Right ventricle myocardium inferior (tissue), 1 donor: ENCODE measurements around the gene CD82. TPM values are rescaled to one million over a fixed set of nuclear protein-coding genes. Genes with fewer than 3 reads are reported as not detected.
A peak's percentile ranks its signal among the peaks of the same experiment; 100 is the strongest.

Source experiments
- ATAC-seq: fragments of 200-7000 bp; cut with Tn5 transposase; one replicate; pipeline ENCODE4 v1.9.1; 2020; ENCODE audit warnings: mild to moderate bottlenecking, moderate library complexity
- DNase-seq: peaks from one replicate; pipeline ENCODE4 v3.0.0; 2021; ENCODE audit errors: missing footprints
- intact Hi-C: fragments of 100-400 bp; cut with DNase I; formaldehyde crosslinking; loops from one replicate; pipeline ENCODE4 v1.11.0; 2022
- total RNA-seq: library from RNA; stranded (reverse); fragmentation: NEBNext Ultra II Directional; extraction: Animal tissue kit (Norgen Biotek cat#: 25700); gene quantifications from one replicate; pipeline ENCODE4 v1.2.1, GENCODE V29; 2021
- donor health status: DM: no; HTN: yes; CAD: no; lungs with severe emphysema.

Gene CD82
- total RNA-seq, 1 donor from 2014 or later = 47.7 TPM

DNA sequence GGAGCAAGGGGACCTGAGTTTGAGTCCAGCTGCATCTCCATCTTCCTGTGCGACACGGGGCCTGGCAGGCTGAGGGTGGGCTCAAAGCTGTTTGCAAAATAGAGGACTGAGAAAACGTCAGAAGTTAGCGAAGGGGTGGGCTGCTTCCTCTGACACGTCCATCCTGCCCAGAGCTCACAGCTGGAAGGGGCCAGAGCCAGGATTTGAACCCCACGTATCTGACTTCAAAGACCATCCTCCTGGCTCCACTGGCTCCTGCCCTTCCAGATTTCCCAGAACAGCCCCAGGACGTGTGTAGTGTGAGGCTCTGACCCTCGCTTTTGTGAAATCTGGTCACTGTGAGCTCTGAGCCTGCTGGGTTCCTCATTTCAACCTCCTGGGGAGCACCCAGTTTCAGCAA is 56.3 kb downstream of the CD82 start:
- no peak for DNase-seq

DNA sequence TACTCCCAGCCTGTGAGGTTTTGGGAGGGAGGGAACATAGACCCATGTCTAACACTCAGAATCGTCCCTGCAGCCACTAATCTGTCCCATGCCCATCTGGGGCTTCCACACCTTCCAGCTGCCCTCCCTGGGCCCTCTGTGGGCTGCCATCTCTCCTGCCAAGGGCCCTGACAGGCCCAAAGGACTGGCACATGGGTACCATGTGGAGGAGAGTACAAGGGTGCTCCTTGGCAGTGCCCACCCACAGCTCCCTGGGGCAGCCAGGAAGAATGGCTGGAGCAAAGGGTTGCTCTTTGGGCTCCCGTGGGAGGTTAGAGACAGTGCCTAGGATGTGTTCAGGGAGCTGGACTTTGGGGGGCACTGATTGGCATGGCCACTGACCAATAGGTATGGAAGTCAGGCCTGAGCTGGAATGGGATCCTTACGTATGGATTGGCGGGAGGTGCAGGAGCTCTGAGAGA is 56.8 kb downstream of the CD82 start:
- ATAC-seq (no peak), DNase-seq (peak; percentile 9)
- intact Hi-C loops = no loop called here

More for the DNA sequence above, 56.3 kb downstream of the CD82 start:
- intact Hi-C loops = loop anchor here (1.0 kb wide), 2 partner anchors 273 to 290 kb away; no protein-coding TSS in a partner anchor
- ATAC-seq = no peak

DNA sequence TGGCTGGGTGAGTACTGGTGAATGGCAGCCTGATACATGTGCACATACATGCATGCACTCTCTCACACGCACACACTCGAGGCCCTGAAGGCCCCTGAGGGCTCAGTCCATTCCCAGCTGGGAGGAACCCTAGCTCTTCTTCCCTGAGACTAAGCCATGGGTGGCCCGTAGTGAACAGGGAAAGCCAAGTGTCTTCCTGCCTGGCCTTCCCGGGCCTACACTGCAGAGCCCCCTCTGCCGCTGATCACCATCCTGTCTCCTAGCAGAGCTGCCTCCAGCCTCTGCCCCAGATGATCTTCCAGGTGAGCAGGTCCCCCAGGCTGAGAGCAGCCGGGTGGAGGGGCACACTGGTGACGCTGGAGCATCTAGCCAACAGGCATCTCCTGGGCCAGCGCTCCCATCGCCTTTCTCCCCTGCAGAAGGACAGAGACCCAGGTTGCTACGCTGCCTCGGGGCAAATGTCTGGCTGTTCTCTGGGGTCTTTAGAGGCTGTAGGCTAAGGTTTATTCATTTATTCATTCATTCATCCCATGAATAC is 57.3 kb downstream of the CD82 start:
- ATAC-seq = no peak
- DNase-seq = peak; percentile 13
- intact Hi-C loops = no loop called here

- intact Hi-C loops = no loop called here
- DNase-seq = peak; percentile 70
- no peak for ATAC-seq
Observed at GRCh38 chr11:44623341-44623730, 57.9 kb downstream of the CD82 start.

GRCh38 chr11:44623731-44624491 is 58.4 kb downstream of the CD82 start:
- DNase-seq (peak; percentile 55), ATAC-seq (peak; percentile 6)
- intact Hi-C loops = no loop called here

GRCh38 chr11:44624761-44625221 is 59.3 kb downstream of the CD82 start:
- DNase-seq = peak; percentile 20
- ATAC-seq = no peak

DNA sequence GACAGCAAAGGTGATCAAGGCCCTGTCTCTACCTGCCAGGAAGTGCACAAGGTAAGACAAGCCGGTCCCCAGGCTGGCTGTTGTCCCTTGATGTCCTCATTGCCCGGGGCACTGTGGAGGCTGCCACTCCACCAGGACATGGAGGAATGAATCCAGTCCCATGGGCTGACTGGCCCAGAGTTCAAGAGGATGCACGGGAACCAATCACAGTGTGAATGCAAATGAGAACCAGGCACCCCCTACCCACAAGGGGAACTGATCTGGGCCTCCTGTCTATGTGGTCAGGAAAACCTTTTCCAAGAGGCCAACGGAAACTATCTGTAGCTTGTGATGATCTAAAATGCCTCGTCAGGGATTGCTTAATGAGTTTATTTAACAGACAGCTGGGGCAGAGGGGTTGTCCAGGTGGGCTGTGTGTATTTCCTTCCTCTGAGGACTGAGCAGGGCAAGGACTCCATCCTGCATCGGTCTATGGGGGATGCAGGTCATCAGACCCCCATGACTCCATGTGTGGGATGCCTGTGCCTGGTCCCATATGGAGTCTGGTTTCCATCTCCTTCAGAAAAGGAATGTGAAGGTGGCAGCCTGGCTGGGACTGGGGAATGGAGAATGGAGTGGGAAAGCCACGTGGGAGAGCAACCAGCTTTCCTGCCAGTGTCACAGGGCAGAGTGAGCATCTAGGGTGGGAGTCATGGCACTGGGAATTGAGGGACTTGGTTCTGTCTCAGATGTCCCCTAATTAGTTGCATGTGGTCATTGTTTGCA is 60.5 kb downstream of the CD82 start:
- intact Hi-C loops = loop anchor here (5.0 kb wide), 2 partner anchors 156 to 476 kb away; no protein-coding TSS in a partner anchor
- ATAC-seq (no peak), DNase-seq (no peak)

More at GRCh38 chr11:44624761-44625221, 59.3 kb downstream of the CD82 start:
- intact Hi-C loops = loop anchor here (5.0 kb wide), 2 partner anchors 158 to 478 kb away; no protein-coding TSS in a partner anchor

- no peak for DNase-seq
- ATAC-seq = no peak
- intact Hi-C loops = loop anchor here (5.0 kb wide), 2 partner anchors 156 to 476 kb away; no protein-coding TSS in a partner anchor
Observed at GRCh38 chr11:44626645-44627044, 61.2 kb downstream of the CD82 start.

- no peak for DNase-seq
Observed at GRCh38 chr11:44627165-44627789, 61.8 kb downstream of the CD82 start.

DNA sequence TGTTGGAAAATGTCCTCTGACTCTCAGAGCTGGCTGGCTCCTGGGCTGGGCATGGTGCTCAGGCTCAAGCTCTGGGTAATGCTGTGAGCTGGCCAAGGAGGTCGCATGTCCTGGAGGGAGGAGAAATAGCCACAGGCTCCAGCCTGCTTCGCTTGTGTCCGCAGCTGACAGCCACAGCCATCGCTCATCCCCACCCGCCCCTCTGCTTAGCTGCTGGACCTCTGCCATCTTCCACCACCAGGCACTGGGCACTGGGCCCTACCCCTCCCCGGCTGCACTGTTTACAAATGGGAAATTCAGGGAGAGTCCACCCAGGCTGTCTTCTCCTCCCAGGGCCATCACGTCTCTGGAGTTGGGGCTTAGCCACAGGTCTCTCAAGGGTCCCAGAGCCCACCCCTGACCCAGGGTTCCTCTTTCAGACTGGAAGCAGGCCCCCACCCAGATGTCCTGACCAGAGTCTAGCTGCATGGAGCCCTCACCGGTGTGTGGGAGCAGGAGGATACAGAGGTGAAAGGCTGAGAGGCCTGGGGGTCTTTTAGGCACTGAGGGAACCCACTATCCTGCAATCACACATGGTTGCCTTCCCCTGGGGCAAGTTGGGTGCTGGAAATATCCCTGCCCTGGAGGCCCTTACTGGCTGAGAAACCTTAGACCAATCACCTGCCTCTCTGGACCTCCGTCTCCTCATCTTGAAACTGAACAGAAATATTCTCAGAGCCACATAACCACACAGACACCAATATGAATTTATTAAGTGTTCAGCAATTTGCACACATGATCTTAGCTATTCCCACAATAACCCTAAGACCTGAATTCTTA is 62.7 kb downstream of the CD82 start:
- ATAC-seq (peak; percentile 86), DNase-seq (peak; percentile 82)
- intact Hi-C loops = loop anchor here (5.0 kb wide), 2 partner anchors 154 to 474 kb away; no protein-coding TSS in a partner anchor

More at GRCh38 chr11:44627165-44627789, 61.8 kb downstream of the CD82 start:
- no peak for ATAC-seq
- intact Hi-C loops = loop anchor here (5.0 kb wide), 2 partner anchors 155 to 475 kb away; no protein-coding TSS in a partner anchor

GRCh38 chr11:44628730-44629700 is 63.6 kb downstream of the CD82 start:
- intact Hi-C loops = loop anchor here (5.0 kb wide), 2 partner anchors 153 to 473 kb away; no protein-coding TSS in a partner anchor
- ATAC-seq = no peak
- no peak for DNase-seq

DNA sequence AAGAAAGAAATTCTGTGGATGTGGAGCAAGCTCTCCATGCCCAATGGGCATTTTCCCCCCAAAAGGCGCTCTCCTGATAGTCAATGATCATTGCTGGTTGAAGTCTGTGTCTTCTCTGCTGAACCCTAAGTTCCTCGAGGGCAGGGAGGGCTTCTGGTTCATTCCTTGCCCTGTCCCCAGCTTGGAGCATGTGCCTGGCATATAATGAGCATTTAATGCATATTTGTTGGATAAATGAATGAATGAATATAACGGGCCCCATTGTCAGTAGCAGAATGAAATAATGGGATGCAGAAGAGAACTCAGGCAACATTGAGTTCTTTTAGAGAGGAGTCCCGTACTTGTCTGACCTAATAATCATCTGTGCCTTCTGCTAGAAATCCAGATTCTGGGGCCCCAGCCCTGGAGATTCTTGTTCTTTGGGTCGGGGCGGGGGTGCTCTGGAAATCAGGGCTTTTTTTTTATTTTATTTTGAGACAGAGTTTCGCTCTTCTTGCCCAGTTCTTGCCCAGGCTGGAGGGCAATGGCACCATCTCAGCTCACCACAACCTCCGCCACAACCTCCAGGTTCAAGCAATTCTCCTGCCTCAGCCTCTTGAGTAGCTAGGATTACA is 64.4 kb downstream of the CD82 start:
- no peak for DNase-seq
- ATAC-seq = no peak
- intact Hi-C loops = loop anchor here (5.0 kb wide), 2 partner anchors 152 to 472 kb away; no protein-coding TSS in a partner anchor

- intact Hi-C loops = no loop called here
- ATAC-seq = no peak
- no peak for DNase-seq
Observed at GRCh38 chr11:44630511-44631210, 65.2 kb downstream of the CD82 start.

- intact Hi-C loops = no loop called here
- DNase-seq (no peak), ATAC-seq (peak; percentile 47)
Observed at GRCh38 chr11:44631831-44632230, 66.4 kb downstream of the CD82 start.

- peak; percentile 21 for ATAC-seq
- no peak for DNase-seq
- intact Hi-C loops = loop anchor here (1.0 kb wide), 1 partner anchor 96 kb away; no protein-coding TSS in a partner anchor
Observed at GRCh38 chr11:44632466-44633123, 67.1 kb downstream of the CD82 start.
